Endothelial cell of umbilical vein (primary cell): Measurements from ENCODE around the gene NUBPL.

Source experiments
- EZH2 ChIP-seq: IDR thresholded peaks from 2 replicates; pipeline ENCODE4 v1.6.1; 2012; ENCODE audit warnings: borderline replicate concordance, low read depth, mild to moderate bottlenecking, moderate library complexity, low read length, inconsistent platforms; ENCODE audit not compliant: severe bottlenecking
- POLR2A ChIP-seq: IDR thresholded peaks from 2 replicates; pipeline ENCODE4 v1.6.1; 2012; ENCODE audit warnings: low read depth, mild to moderate bottlenecking, control low read depth, low read length
- TF ChIP-seq, protein P1 (sequence below), 2 donors: IDR thresholded peaks; 1 replicate in 1 of 2; 2 replicates in 1 of 2; pipeline ENCODE4 v1.5.1; 2011; ENCODE audit warnings: low read length in 2 of 2, mild to moderate bottlenecking in 2 of 2, moderate library complexity in 2 of 2, control low read depth in 1 of 2, inconsistent platforms in 1 of 2, low read depth in 1 of 2; ENCODE audit not compliant: insufficient read depth in 1 of 2; ENCODE audit errors: extremely low read depth in 1 of 2
- TF ChIP-seq, protein P2 (sequence below): IDR thresholded peaks from 2 replicates; pipeline ENCODE4 v1.6.1; 2011; ENCODE audit not compliant: insufficient read depth, insufficient read length

DNA sequence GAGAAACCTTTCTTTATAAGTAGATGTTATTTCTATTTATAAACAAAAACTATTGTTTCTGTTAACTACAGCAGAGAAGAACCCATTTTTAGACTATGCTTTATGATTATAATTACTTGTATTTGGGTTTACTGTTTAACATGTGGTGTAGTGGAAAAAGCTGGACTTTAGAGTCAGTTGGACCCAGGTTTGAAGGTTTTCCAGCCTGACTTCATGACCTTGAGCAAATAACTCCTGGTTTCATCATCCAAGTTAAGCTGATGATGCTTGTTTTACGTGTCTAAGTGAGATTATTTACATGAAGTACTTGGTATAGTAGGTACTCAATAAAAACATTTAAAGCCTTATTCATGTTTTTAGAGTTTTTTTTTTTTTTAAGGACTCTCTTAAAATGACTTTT lies 294.1 kb downstream of the NUBPL start:
- TF ChIP-seq, protein P1, sequence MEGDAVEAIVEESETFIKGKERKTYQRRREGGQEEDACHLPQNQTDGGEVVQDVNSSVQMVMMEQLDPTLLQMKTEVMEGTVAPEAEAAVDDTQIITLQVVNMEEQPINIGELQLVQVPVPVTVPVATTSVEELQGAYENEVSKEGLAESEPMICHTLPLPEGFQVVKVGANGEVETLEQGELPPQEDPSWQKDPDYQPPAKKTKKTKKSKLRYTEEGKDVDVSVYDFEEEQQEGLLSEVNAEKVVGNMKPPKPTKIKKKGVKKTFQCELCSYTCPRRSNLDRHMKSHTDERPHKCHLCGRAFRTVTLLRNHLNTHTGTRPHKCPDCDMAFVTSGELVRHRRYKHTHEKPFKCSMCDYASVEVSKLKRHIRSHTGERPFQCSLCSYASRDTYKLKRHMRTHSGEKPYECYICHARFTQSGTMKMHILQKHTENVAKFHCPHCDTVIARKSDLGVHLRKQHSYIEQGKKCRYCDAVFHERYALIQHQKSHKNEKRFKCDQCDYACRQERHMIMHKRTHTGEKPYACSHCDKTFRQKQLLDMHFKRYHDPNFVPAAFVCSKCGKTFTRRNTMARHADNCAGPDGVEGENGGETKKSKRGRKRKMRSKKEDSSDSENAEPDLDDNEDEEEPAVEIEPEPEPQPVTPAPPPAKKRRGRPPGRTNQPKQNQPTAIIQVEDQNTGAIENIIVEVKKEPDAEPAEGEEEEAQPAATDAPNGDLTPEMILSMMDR (IDR thresholded peaks at IDR 0.05; ENCODE audit: extremely low read depth in 1 of 2, insufficient read depth in 1 of 2, low read depth in 1 of 2, low read length in 2 of 2): no peak
- TF ChIP-seq POLR2A: no peak
- TF ChIP-seq EZH2: no peak
- TF ChIP-seq, protein P2, sequence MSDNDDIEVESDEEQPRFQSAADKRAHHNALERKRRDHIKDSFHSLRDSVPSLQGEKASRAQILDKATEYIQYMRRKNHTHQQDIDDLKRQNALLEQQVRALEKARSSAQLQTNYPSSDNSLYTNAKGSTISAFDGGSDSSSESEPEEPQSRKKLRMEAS: no peak
